ENCODE measurements around the gene SAP30.

Gene SAP30

DNA sequence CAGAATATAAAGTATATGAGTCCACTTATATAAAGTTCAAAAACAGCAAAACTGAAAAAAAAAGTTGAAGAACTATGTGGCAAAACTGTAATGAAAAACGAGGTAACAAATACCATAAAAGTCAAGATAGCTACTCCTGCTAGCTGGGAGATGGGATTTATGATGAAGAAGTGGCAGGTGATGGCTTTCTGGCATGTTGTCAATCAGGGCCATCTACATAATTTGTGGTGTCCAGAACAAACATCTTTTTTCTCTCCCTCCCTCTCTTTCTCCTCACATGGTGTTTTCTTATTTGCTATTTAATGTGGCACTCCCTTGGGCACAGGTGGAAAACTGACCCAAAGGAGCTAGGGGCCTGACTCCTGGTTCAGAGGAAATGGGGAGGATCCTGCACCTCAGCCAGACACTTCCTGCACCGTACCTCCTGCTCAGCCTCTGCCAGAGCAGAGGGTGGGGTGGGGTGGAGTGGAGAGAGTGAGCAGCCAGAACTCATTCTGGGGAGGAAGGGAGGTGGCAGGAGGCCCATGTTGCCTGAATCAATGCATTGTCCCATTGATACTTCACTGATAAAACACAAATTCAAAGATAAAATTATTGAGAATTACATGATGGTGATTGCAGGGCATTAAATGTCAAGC, 5.3 kb upstream of the SAP30 start:
- no peak for DNase-seq (ENCODE audit: low read depth in 1 of 2, low spot score in 1 of 2)

DNA sequence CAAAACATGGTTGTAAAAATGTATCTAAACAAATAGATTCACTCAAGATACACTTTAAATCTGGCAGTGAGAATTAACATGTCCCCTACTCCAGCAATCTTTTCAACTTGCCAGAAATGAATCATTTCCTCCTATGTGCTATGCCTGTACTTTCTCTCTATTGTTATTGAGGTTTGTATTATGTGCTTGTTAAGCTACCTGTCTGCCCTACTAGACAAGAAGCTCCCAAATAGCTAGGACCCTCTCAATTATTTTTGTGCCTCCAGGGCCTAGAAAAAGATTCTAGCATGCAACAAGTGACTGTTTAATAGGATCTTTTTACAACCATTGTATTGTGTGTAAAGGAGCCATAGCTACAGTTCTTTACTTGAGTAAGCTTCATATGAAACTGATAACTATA, 3.5 kb upstream of the SAP30 start:
- no peak for DNase-seq (ENCODE audit: low read depth in 1 of 2, low spot score in 1 of 2)

DNA sequence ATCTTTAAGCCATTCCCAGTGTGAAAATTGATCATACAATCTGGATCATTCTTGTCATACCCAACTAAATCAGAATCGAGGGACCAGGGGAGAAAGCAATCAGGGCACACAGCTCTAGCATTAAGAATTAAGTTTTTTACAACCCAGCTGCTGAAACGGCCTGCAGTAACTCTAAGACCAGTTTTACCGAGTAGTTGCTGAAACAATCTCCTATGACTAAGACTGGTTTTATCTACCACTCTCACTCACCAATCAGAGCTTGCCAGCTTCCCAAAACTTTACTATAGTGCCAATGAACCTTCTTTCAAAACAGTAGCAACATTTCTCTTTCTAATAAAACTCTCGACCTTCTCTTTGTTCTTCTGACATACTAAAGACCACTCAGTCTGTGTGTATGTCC, 2.8 kb upstream of the SAP30 start:
- DNase-seq (ENCODE audit: low read depth in 1 of 2, low spot score in 1 of 2): no peak

GRCh38 chr4:173370130-173370476, 651 bp upstream of the SAP30 start:
- DNase-seq (ENCODE audit: low read depth in 1 of 2, low spot score in 1 of 2): no peak

- peak; percentile 13 to 15 for DNase-seq (ENCODE audit: low read depth in 1 of 2, low spot score in 1 of 2)
These were observed 788 bp downstream of the SAP30 start for GRCh38 chr4:173371292-173372192.

DNA sequence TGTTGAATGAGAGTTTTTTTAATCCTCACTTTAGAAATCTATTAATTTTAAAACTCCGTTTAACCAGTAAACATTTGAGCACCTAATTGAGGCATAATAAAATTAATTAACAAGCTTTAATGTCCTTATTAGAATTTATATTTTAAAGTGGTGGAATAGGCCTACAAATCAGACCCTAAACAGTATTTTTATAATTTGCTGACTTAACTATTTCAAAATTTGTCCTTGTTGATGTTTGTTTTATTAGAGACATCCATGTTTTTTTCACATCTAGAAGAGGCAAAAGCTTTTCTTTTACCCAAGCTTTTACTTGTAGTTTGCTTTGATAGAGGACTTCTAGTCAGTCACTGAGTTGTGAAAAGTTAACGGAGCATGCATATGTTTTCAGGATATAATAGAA, 3.8 kb downstream of the SAP30 start:
- no peak for DNase-seq (ENCODE audit: low read depth in 1 of 2, low spot score in 1 of 2)

DNA sequence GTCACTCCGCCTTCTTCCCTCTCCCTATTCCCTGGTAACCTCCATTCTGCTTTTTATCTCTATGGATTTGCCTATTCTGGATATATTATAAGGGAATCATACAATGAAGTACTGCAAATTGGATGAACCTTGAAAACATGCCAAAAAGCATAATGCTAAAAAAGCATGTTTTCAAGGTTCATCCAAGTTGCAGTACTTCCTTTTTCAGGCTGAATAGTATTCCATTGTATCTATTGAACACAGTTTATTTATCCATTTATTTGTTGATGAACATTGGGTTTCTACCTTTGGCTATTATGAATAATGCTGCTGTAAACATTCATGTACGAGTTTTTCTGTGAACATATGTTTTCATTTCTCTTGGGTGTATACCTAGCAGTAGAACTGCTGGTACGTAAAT, 9.2 kb downstream of the SAP30 start:
- DNase-seq (ENCODE audit: low read depth in 1 of 2, low spot score in 1 of 2): no peak

- no peak for DNase-seq (ENCODE audit: low read depth in 1 of 2, low spot score in 1 of 2)
These were observed 10.2 kb downstream of the SAP30 start for GRCh38 chr4:173380987-173381386.

DNA sequence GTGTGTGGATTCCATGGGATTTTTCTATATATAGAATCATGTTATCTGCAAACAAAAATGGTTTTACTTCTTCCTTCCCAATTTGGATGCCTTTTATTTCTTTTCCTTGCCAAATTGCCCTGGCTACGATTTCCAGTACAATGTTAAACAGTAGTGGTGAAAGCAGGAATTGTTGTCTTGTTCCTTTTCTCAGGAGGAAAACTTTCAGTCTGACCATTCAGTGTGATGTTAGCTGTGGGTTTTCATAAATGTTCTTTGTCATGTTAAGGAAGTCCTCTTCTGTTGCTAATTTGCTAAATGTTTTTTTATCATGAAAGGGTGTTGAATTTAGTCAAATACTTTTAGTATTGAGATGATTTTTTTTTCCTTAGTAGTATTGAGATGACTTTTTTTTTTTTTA, 10.9 kb downstream of the SAP30 start:
- DNase-seq (ENCODE audit: low read depth in 1 of 2, low spot score in 1 of 2): no peak

- no peak for DNase-seq (ENCODE audit: low read depth in 1 of 2, low spot score in 1 of 2)
These were observed 11.6 kb downstream of the SAP30 start for GRCh38 chr4:173382349-173382748.

DNA sequence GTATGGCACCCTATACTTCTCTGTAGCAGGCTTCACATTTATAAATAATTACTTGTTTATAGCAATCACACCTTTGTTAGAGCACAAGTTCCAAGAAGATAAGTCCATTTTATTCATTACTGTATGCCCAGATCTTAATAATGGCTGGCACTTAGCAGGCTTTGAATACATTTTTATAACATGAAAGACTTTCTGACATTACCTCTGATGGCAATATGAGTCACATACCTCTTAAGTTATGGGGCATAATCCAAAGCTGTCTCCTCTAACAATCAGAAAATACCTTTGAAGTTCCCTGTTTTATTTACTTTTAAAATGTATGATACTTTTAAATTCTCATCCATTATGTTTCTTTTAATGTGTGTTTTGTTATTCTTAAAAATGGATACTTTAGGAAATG, 16.0 kb downstream of the SAP30 start:
- DNase-seq (ENCODE audit: low read depth in 1 of 2, low spot score in 1 of 2): no peak

DNA sequence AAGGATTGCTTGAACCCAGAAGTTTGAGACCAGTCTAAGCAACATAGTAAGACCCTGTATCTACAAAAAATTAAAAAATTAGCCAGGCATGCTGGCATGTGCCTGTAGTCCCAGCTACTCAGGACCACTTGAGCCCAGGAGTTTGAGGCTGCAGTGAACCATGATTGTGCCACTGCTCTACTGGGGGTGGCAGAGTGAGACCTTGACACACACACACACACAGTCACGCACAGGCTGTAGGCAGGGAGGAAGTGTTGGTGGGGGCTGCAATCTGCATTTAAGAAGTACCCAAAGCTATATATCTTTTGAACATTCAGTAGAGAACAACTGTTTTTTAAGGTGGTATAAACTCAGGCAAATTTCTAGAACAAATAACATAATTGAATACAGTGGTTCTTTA, 20.9 kb downstream of the SAP30 start:
- no peak for DNase-seq (ENCODE audit: low read depth in 1 of 2, low spot score in 1 of 2)

DNA sequence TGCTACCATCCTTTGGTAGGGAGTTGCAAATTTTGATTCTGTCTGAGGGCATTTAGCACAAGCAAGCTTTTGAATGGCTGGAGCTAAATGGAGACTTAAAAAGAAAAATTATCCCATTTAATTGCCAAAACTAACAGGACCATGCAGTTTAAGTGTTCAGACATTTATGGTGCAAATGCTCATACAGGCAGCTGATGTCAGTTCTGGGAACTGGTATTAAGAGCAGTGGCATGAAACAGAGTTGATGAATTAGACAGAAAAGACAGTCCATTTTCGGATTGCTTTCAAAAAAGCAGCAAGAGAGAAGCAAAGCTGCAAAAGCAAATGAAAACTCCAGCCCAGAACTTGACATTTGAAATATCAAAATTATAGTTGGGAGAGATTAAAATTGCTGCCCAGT, 26.9 kb downstream of the SAP30 start:
- DNase-seq (ENCODE audit: low read depth in 1 of 2, low spot score in 1 of 2): no peak

DNA sequence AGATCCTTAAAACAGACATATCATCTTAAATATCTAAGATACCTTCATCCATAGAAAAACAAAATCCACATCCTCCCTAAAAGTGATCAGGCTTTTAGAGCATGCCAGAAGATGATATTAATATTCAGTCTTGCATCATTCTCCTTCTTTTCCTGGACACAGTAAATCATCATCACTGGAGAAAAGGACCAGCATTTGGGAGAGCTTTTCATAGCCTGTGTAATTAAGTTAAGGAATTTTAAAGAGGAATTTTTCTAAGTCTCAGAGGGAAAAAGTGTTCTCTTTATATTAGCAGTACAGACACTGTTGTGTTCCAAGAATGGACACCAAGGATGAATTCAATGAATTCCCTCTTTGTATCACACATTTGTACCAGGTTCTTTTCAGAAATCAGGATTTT, 27.5 kb downstream of the SAP30 start:
- no peak for DNase-seq (ENCODE audit: low read depth in 1 of 2, low spot score in 1 of 2)

- no peak for DNase-seq (ENCODE audit: low read depth in 1 of 2, low spot score in 1 of 2)
These were observed 28.1 kb downstream of the SAP30 start, which contains the start of gene SCRG1 for GRCh38 chr4:173398779-173399415. Gene SCRG1, minus strand, starts transcription at chr4:173399116. Its CDS starts 7,702 bp downstream, at chr4:173391414.

DNA sequence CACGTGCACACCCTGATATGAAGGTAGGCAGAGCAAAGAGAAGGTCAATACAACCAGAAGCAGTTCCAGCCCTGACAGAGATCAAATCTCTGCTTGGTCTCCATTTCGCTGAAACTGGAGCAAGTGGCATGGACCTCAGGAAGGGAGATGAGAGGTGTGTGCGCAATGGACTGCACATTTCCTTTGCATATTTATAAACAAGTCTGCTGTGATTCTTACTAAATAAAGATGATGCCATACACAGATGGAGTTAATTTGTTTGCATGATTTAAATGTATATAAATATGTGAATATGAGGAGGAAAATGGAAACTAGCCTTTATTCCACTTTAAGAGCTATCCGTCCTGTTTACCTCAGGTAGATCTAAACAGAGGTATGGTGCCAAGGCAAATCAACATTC, 30.3 kb downstream of the SAP30 start:
- DNase-seq (ENCODE audit: low read depth in 1 of 2, low spot score in 1 of 2): no peak

- DNase-seq (ENCODE audit: low read depth in 1 of 2, low spot score in 1 of 2): no peak
These were observed 32.3 kb downstream of the SAP30 start for GRCh38 chr4:173403051-173403450.

DNA sequence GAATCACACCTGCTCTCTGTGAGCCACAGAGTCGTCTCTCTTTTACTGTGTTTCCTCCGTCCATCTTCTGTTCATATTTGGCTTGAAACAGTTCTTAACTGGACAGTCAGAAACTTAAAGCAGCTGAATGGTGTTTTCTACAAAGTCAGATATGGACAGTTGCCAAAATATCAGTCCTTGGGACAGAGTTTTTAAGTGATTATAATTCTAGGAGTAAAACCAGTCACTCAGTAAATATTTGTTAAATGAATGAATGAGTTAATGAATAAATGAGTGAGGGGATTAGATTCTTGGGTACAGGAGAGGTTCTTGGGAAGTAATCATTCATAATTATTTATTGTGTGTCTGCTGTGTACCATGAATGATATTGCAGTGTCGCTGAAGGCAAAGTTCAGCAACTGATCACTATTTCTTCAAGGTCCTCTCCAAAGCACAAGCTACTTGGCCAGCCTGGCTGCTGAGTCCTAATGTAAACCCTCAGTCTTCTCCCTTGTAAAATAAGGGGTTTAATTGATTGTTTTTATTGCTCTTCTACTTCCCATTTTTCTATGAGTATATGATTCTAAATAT, 33.6 kb downstream of the SAP30 start:
- no peak for DNase-seq (ENCODE audit: low read depth in 1 of 2, low spot score in 1 of 2)

DNA sequence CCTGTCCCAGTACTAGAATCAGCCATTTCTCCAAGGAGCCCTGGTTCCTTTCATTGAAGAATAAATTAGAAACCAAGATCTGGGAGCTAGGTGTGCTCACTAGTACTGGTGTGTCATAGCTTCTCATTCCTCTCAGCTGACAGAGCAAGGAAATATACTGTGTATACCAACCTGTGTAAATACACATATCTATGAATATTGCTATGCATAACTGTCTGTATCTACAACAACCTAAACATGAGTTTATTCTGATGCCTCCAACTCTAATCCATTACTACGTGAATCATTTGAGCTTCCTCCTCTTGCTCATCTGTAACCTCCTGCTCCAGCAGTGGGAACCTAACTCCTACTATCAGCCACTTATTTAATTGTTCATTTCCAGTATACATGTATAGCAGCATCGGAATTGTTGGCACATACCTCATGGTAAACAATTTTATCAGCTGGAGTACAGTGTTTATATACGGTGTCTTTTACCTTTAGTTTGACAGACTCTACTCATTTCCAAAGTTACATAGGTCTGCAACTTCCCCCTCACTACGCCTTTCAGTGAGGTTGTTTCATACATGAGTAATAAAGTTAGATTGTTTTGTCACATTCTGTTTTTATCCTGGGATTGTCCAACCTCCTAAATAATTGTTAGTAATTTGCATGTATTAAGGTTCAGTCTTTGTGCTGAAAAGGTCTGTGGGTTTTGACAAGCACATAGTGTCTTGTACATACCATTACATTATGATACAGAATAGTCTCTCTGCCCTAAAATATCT, 35.3 kb downstream of the SAP30 start:
- DNase-seq (ENCODE audit: low read depth in 1 of 2, low spot score in 1 of 2): no peak

GRCh38 chr4:173410079-173410478, 39.3 kb downstream of the SAP30 start:
- DNase-seq (ENCODE audit: low read depth in 1 of 2, low spot score in 1 of 2): no peak

DNA sequence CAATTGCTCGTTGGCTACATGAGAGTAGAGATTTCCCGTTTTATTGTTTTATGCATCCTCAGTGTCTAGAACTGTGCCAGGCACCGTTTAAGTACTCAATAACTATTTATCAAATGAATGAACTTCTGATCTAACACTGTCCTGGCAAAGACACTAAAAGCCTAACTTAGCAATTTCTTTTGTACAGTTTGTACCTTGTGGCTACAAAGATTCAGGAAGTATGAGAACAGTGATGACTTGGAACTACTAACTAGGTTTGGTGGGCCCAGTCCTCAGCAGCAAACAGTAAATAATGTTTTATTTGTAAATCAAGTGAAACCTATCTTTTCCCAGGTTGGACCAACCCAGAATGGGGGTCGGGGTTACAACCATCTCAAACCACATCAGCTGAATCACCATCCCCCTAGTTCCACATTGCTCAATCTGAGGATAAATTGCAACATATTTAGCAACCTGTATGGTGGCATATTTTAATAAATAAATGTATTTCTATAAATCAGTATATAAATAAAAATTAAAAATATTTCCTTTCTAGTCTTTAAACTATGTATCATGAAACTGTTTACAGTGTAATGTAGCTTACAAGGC, 40.4 kb downstream of the SAP30 start:
- DNase-seq (ENCODE audit: low read depth in 1 of 2, low spot score in 1 of 2): no peak

Data from activated CD4-positive, alpha-beta T cell treated with anti-CD3 and anti-CD28 coated beads, Interleukin-2, amount 50 U/mL, for 24 hours (primary cell).